Fibroblast of mammary gland (primary cell): ENCODE results near the gene TDRD7.

Source experiments
- DNase-seq: peaks from one replicate; pipeline ENCODE4 v3.0.0-alpha.2; 2010; ENCODE audit warnings: low read depth
- H3K4me3 ChIP-seq: 2 replicates; pipeline ENCODE4 v1.5.1; 2011; ENCODE audit warnings: low read depth, mild to moderate bottlenecking, low read length, moderate library complexity; ENCODE audit not compliant: control insufficient read depth
- CTCF ChIP-seq: conservative IDR thresholded peaks from 2 replicates; pipeline ENCODE4 v1.5.1; 2011; ENCODE audit warnings: low read depth, low read length, inconsistent platforms; ENCODE audit not compliant: control insufficient read depth, insufficient read depth

The TDRD7 gene

DNA sequence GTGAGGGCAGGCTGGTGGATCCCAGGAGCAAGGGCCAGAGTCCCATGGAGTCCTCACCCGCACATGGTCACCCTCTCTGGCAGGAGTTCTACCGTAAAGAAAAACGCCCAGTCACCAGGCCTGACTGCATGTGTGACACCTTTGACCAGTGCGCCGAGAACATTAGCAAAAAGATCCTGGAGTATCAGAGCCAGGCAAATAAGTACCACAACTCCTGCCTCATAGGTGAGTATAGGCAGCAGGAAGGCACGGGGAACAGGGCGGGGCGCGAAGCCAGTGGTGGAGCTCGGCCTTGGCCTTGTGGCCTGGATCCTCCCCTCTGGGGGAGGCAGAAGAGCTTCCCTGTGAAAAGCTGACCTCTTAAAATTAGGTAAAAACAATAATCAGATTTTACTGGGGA lies 45.4 kb upstream of the TDRD7 start:
- no peak for DNase-seq
- H3K4me3 ChIP-seq, result no peak overlapping the region
- no peak for TF ChIP-seq CTCF

DNA sequence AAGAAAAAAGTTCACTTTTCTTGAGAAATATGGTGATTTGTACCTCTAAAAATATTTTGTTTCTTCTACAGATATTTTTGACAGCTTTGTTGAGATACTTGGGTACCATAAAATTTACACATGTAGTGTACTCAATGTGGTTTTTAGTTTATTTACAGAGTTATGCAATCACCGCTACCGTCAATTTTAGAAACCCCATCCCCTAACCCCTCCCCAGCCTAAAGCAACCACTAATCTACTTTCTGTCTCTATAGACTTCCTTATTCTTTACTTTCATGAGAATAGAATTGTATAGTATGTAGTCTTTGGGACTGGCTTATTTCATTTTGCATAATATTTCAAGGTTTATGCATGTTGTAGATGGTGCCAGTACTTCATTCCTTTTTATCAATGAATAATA lies 45.0 kb upstream of the TDRD7 start:
- no peak overlapping the region for H3K4me3 ChIP-seq
- DNase-seq, result no peak
- TF ChIP-seq CTCF, result no peak

GRCh38 chr9:97367729-97368128 lies 44.2 kb upstream of the TDRD7 start:
- H3K4me3 ChIP-seq, result no peak overlapping the region
- TF ChIP-seq CTCF, result no peak
- no peak for DNase-seq

GRCh38 chr9:97368964-97369363 lies 42.9 kb upstream of the TDRD7 start:
- no peak for TF ChIP-seq CTCF
- no peak for DNase-seq
- no peak overlapping the region for H3K4me3 ChIP-seq

DNA sequence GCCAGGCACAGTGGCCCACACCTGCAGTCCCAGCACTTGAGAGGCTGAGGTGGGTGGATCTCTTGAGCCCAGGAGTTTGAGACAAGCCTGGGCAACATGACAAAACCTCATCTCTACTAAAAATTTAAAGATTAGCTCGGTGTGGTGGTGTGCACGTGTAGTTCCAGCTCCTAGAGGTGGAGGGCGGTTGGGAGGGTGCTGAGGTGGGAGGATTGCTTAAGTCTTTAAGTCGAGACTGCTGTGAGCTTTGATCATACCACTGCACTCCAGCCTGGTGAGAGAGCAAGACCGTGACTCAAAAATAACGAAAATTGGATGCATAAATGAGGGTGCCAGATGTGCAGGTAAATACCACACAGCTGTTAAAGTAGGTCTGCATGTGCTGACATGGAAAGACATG lies 39.3 kb upstream of the TDRD7 start:
- TF ChIP-seq CTCF, result no peak
- H3K4me3 ChIP-seq, result no peak overlapping the region
- DNase-seq, result no peak

- H3K4me3 ChIP-seq, result no peak overlapping the region
- no peak for TF ChIP-seq CTCF
- DNase-seq, result no peak
Measured at GRCh38 chr9:97373331-97373730, 38.6 kb upstream of the TDRD7 start.

DNA sequence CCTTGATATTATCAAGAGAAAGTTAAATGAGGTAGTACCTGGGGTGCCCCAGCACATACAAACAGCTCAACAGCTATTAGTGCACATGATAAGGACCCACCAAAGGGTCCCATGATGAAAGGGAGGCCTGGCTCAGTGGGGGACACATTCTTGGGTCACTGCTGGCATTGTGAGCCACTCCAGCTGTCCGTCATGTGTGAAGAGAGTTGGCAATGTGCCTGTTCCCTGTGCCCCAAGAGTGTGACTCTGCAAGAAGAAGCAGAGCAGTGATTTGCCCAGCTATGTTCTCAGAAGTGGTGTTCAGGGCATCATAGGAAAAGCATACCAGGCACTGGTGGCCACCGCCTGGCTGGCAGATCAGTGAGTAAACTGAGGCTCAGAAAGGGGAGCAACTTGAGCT lies 37.1 kb upstream of the TDRD7 start:
- DNase-seq, result no peak
- no peak overlapping the region for H3K4me3 ChIP-seq
- TF ChIP-seq CTCF, result no peak
